ENCODE data around the gene CCDC30.
A peak's percentile ranks its signal among the peaks of the same experiment; 100 is the strongest.

CCDC30 gene

DNA sequence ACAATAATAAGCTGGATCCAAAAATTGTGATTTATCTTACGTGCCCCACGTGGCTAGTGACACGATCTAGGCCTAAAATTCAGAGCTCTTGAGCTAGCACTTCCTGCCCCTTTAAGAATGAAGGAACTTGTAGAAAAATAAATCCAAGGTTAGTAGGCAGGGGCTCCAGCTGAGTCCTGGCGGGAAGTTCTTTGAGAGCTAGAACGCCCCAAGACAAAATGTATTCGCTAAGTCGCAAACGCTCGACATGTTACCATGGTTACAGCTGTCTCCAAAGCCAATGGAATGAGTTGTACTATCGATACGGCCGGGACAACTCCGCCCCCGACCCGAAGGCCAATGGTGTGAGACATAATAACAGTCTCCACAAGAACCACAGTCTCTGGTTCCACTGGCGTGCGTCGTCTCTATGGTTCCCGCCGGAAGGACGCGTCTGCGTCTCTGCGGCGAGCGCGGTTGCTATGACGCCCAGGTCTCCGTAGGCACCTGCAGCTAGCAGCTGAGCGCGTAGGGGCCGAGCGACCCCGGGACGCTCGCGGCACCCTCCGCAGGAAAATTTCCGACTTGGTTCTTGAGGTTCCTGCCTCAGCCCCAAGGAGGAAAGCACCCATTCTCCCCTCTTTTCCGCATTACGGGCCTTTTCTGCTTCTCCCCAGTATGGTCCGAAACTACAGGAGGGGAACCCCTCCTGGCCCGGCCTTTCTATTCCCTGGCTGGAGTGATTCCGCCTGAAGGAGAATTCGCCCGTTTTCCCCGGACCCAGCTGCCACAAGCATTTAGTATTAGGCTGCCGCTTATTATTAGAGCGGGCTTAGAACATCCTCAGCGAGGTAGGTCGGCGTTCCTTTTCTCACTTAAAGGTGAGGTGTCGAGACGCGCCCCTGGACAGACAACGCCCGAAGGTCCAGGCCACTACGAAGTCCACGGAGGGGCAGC is at the start of gene CCDC30:
Gene CCDC30, plus strand, starts transcription at position 459 of the 936 bp plus-strand sequence. CDS start 17,266 bp downstream, outside the sequence.
- DNase-seq, result peak; percentile 91

- no peak for DNase-seq
Measured at GRCh38 chr1:42414551-42415496, 48.3 kb upstream of the CCDC30 start.

- DNase-seq, result no peak
Measured at GRCh38 chr1:42417166-42417565, 45.9 kb upstream of the CCDC30 start.

DNA sequence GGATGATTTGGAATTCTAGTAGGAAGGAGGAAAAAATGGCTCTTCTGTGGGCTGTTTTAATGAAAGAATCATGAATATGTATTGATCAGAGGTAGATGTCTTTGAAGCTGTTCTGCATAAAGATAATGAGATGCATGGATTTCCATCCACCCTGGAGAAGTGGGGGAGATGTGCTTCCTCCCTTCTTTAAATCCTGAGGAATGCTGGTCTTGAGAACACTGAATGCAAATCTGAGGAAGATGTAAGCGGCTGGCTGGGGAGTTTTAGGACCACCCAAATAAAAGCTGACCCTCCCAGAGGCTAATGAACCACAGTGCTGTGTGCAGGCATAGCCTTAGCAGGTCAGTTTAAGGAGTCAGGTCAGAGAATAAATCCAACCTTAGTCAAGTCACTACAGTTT is 44.6 kb upstream of the CCDC30 start:
- DNase-seq, result no peak

DNA sequence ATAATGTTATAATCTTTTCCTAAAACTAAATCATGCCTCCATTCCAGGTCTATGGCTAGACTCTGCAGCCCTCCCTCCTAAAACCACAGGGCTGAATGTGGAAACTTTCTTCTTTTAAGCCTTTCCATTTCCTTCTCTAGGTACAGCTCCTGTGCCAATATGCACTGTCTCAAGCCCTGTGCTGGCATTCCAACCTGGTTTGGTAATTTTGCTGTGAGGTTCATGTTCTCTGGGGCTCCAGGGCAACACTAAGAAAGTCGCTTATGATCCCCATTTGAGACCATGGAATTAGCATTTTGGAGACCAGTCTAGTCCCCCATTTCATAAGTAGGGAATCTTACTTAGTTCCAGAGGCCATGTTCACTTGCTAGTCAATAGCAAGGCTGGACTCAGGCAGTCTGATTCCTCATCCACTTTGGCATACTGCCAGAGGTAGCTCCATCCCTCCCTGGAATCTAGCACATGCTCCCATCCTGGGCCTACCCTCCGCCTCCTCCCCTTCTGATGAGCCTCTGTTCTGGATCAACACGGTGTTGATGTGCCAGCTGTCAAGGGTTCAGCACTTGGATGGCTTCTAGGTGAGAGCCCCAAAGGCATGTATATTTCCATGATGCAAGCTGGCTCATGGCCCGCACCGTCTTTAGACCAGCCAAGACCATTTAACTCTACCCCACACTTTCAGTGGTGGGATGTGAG is 43.8 kb upstream of the CCDC30 start:
- DNase-seq, result no peak

- DNase-seq, result no peak
Measured at GRCh38 chr1:42420121-42420520, 43.0 kb upstream of the CCDC30 start.

DNA sequence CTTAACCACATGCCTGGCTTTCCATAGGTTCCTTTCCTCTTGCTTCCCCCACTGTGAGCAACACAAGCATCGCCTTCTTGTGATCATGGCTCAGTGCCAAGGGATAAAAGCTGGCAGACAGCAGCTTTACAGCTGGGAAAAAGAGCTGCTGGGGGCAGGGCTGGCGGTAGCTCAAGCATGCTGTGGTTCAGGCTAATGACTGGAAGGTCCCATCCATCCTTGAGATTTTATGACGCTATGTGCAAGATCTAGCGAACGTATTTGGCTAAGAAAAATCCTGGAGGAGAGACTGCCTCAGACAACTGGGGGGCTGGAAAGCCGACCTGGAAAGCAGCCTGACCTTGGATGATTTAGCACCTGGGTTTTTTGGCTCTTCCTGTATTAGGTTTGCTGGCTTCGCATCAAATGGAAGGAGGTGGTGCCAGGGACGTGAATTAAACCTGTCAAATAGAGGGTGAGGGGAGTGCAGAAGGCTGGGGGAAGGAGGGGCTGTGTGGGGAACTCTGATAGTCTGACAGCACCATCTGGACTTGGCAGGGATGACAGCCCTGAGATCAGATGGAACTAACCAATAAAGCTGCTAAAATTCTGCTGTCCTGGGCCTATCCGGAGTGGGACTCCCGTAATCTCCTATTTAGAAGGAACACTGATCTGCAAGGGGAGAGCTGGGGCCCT is 42.0 kb upstream of the CCDC30 start:
- no peak for DNase-seq

GRCh38 chr1:42422737-42423136 is 40.3 kb upstream of the CCDC30 start:
- no peak for DNase-seq

- no peak for DNase-seq
Measured at GRCh38 chr1:42423681-42424080, 39.4 kb upstream of the CCDC30 start.

DNA sequence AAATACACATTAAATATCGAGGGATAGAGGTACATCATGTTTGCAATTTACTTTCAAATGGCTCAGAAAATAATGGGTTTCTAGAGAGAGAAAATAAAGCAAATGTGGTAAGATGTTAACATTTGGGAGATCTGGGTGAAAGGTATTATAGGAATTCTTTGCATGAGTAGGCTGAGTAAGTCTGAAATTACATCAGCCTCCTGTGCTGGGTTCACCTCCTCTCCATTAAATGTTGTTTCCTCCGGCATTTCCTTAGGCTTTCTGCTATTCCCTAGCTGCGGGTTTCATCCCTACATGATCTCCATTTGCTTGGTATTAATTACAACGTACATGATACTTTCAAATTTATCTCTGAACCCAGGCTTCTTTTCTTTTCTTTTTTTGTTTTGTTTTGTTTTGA is 38.9 kb upstream of the CCDC30 start:
- DNase-seq, result no peak

DNA sequence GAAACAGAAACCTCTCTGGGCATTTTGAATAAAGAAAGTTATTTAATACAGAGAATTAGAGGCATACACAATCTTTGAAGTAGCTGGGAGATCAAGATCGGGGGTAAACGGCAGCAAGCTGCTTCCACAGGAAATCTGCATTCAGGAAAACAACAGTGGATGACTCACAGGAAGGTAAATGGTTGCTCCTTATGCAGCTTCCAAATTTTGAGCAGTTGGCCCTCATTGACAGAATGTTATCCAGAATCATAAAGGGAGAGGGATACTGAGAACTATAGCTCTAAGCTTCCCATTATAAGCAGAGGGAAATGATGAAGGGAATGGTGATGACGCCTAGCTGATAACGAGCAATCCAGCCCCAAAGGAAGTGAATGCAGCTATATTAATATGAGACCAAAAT is 35.8 kb upstream of the CCDC30 start:
- no peak for DNase-seq

DNA sequence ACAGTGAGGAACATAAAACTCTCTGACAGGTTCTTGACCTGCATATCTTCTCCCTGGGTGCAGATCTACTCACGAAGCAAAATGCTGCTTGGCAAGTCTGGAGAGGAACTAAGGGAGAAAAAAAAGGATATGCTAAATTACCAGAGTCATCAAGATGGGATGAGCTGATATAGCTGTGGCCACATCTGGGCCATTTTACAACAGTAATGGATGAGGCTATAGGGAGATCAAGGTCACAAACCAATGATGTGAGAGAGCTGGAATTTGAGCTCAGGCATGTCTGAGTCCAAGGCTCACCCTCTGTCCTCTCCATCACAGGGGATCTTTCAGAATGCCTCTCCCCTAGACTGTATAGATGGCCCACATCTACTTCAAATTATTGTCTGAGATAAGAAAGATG is 33.5 kb upstream of the CCDC30 start:
- DNase-seq, result no peak

DNA sequence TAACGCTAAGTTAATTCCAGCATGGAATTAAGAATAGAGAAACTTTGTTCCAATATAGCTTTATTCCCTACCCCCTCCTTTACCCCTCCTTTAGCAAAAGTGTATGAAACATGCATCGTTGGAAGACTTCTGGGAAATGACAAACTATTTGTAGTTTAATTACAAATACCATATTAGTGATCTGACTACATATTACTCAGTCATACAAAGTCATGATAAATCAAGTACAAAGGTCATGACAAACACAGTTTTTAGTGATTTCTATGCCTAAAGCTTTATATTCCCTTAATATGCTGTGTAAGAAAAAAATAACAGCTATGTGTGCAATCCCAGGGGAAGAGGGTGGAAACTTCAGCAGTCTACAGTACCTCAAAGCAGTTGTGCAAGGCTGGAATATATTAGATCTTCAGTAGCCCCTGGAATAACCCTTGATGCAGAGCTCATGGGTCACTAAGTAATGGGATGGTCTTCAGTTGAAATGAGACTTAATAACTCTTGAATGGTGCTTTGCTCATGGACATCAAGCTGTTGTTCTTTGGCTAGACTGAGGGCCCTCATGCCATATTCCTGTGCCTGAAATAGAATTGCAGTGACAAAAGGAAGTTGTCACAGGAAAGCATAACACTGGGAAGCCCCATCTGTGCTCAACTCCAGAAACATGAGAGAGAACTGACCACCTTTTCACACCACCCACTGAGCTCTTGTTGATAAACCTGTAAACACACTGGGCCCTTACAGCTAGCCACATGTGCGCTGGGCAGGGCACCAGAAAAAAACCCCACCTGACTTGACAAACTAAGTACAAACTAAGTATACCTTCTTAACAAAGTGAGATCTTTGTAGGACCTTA is 32.6 kb upstream of the CCDC30 start:
- DNase-seq, result no peak

DNA sequence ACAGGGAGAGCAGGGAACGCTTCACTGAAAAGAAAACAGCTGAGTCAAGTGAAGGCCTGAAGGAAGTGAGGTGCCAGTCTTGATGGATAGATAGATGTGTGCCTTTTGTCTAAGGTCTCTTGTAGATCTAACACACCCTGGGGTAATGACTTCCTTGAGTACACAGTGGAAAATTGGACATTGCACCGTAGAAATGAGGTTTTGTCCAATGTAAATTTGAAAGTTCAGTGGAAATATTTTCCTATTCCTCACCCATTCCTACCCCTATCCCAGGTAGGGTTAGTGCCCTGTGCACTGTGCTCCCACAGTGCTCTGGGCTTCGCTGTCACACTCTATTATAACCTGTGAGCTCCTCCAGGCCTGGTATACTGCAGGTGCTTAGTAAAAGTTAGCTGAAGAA is 31.6 kb upstream of the CCDC30 start:
- DNase-seq, result no peak

DNA sequence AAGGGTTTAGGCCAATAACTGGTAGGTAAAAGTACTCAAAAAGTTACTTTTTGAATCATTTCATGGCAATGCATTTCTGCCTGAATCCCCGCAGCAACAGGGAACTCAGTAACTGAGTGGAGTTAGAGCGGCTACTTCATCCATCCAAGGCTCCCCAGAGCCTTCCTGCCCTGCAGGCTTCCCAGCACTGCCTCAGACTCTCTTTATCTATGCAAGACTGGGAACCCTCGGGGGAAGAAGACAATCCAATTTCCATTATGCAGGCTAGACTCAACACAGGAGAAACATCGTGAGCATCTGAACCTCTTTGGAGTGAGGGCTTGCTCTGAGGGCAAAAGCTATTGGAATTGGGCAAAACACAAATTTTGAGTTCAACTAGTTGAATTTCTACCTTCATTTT is 30.4 kb upstream of the CCDC30 start:
- no peak for DNase-seq

DNA sequence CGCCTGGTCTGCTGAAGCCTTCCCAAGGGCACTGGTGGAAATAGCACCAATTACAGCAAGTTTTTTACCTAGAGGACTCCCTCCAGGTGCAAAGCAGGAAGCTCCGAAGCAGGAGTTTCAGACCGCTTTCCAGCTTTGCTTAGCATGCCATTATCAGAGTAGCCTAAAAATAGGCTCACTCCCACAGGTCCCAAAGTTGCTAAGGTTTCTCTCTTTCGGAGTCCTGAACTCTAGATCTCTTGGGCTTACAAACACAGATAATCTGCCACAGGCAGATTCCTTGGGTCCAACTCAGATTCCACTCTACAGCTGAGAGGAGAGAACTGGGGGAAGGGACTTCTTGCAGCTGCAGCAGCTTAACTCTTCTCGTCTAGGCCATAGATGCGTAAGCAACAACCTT is 29.7 kb upstream of the CCDC30 start:
- no peak for DNase-seq

DNA sequence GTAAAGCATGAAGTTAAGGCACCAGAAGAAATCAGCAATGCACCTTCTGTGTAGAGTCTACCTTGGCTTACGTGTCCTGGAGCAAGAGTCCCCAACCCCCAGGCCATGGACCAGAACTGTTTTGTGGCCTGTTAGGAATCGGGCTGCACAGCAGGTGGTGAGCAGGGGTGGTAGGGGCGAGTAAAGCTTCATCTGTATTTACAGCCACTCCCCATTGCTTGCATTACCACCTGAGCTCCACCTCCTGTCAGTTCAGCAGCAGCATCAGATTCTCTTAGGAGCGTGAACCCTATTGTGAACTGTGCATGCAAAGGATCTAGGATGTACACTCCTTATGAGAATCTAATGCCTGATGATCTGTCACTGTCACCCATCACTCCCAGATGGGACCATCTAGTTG is 28.7 kb upstream of the CCDC30 start:
- no peak for DNase-seq

GRCh38 chr1:42439940-42440339 is 23.1 kb upstream of the CCDC30 start:
- no peak for DNase-seq

- no peak for DNase-seq
Measured at GRCh38 chr1:42442662-42443061, 20.4 kb upstream of the CCDC30 start.

DNA sequence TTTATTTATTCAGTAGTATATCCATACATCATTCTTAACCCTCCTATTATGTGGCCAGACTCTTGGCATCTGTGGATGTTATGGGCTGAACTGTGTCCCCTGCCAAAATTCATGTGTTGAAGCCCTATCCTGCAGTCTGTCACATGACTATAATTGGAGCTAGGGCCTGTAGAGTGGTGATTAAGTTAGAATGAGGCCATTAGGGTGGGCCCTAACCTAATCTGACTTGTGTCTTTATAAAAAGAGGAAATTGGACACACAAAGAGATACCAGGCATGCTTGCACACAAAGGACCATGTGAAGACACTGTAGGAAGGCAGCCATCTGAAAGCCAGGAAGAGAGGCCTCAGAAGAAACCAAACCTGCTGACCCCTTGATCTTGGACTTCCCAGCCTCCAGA is 13.8 kb upstream of the CCDC30 start:
- no peak for DNase-seq

DNA sequence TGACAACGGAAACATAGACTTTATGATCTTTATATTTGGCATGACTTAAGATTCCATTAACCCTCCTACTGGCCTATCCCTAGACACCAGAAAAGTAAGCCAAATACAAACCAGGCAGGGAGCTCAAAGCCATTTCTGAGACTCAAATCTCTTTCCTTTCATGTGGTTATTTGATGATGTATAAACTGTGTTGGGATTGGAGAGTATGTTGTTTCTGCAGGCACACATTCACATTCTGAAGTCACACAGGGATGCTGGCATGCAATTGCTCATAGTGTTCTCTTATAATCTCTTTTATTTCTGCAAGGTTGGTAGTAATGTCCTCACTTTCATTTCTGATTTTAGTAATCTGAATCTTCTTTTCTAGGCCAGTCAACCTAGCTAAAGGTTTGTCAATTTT is 13.0 kb upstream of the CCDC30 start:
- DNase-seq, result no peak

DNA sequence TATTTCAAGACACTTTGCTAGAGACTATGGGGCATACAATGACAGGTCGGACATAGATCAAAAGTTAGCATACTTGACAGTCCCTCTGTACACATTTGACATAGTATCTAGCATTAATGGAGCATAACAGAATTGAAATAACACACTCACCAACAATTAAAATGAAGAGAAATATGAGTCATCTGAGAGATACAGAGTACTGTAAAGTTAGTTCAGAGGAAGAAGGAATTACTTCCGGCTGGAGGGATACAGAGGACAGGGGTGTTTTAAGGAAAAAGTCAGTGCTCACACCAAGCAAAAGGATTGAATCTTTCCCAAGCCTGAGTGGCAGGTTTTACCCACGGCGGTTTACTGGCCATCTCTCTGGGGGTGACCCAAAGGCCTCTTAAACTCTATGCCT is 9.7 kb upstream of the CCDC30 start:
- no peak for DNase-seq

Data from activated T-cell treated with anti-CD3 and anti-CD28 coated beads for 4 hours (primary cell).